ENCODE measurements around the gene ENPP3. TPM values are rescaled to one million over a fixed set of nuclear protein-coding genes. Genes with fewer than 3 reads are reported as not detected.
A peak's percentile ranks its signal among the peaks of the same experiment; 100 is the strongest.

The ENPP3 gene
- total and polyA plus RNA-seq, 2 of the 13 experiments (the other 11 are each of a cell fraction or from before 2014, with no cell fraction given) = 40.0 to 75.4 TPM

- TF ChIP-seq SMAD1 (CRISPR knock-in tag; IDR thresholded peaks at IDR 0.05; ENCODE audit: borderline replicate concordance, low read depth) (peak; percentile 99; the same call in 1 of the 2 replicates), SALL1 (CRISPR knock-in tag; IDR thresholded peaks at IDR 0.05) (peak; percentile 99), THAP9 (CRISPR knock-in tag; IDR thresholded peaks at IDR 0.05; ENCODE audit: borderline replicate concordance) (peak; percentile 99), HIVEP1 (CRISPR knock-in tag; IDR thresholded peaks at IDR 0.05) (peak; percentile 96), AFF4 (CRISPR knock-in tag; IDR thresholded peaks at IDR 0.05) (0 out of 2 replicates have a peak, but pooled peaks have one; percentile 58), SAP130 (CRISPR knock-in tag; IDR thresholded peaks at IDR 0.05; ENCODE audit: low read depth) (peak; percentile 97), ZNF740 (CRISPR knock-in tag; IDR thresholded peaks at IDR 0.05) (peak; percentile 92), ZMYM3 (CRISPR knock-in tag; IDR thresholded peaks at IDR 0.05) (peak; percentile 97), AKAP8 (CRISPR knock-in tag; IDR thresholded peaks at IDR 0.05) (peak; percentile 81; the same call in 1 of the 2 replicates), TCF12 (IDR thresholded peaks at IDR 0.05) (no peak), TCF12 (CRISPR knock-in tag; IDR thresholded peaks at IDR 0.05) (peak; percentile 96; the same call in 1 of the 2 replicates), MXI1 (IDR thresholded peaks at IDR 0.05; ENCODE audit: borderline replicate concordance, low read depth, low read length) (peak; percentile 84; the same call in 1 of the 3 replicates), HHEX (CRISPR knock-in tag; IDR thresholded peaks at IDR 0.05) (no peak; the same call in 1 of the 2 replicates)
- TF ChIP-seq, protein P1, sequence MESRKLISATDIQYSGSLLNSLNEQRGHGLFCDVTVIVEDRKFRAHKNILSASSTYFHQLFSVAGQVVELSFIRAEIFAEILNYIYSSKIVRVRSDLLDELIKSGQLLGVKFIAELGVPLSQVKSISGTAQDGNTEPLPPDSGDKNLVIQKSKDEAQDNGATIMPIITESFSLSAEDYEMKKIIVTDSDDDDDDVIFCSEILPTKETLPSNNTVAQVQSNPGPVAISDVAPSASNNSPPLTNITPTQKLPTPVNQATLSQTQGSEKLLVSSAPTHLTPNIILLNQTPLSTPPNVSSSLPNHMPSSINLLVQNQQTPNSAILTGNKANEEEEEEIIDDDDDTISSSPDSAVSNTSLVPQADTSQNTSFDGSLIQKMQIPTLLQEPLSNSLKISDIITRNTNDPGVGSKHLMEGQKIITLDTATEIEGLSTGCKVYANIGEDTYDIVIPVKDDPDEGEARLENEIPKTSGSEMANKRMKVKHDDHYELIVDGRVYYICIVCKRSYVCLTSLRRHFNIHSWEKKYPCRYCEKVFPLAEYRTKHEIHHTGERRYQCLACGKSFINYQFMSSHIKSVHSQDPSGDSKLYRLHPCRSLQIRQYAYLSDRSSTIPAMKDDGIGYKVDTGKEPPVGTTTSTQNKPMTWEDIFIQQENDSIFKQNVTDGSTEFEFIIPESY (CRISPR knock-in tag; IDR thresholded peaks at IDR 0.05) = peak; percentile 94
- TF ChIP-seq, protein P2, sequence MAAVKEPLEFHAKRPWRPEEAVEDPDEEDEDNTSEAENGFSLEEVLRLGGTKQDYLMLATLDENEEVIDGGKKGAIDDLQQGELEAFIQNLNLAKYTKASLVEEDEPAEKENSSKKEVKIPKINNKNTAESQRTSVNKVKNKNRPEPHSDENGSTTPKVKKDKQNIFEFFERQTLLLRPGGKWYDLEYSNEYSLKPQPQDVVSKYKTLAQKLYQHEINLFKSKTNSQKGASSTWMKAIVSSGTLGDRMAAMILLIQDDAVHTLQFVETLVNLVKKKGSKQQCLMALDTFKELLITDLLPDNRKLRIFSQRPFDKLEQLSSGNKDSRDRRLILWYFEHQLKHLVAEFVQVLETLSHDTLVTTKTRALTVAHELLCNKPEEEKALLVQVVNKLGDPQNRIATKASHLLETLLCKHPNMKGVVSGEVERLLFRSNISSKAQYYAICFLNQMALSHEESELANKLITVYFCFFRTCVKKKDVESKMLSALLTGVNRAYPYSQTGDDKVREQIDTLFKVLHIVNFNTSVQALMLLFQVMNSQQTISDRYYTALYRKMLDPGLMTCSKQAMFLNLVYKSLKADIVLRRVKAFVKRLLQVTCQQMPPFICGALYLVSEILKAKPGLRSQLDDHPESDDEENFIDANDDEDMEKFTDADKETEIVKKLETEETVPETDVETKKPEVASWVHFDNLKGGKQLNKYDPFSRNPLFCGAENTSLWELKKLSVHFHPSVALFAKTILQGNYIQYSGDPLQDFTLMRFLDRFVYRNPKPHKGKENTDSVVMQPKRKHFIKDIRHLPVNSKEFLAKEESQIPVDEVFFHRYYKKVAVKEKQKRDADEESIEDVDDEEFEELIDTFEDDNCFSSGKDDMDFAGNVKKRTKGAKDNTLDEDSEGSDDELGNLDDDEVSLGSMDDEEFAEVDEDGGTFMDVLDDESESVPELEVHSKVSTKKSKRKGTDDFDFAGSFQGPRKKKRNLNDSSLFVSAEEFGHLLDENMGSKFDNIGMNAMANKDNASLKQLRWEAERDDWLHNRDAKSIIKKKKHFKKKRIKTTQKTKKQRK (IDR thresholded peaks at IDR 0.05; ENCODE audit: low read length) = no peak
Observed at GRCh38 chr6:131627724-131628682, 9.1 kb upstream of the ENPP3 start, which contains the start of gene MED23 (continued).
